CD4-positive, CD25-positive, alpha-beta regulatory T cell (primary cell): Measurements from ENCODE around the gene HOXA6. TPM values are rescaled to one million over a fixed set of nuclear protein-coding genes. Genes with fewer than 3 reads are reported as not detected.

ENCODE experiments used
- ATAC-seq, 2 donors: fragments of 150-1000 bp; cut with Tn5 transposase; one replicate each; pipeline ENCODE4 v1.10.0; 2021; ENCODE audit warnings: low read depth in 2 of 2, moderate number of reproducible peaks in 2 of 2, moderate library complexity in 1 of 2
- DNase-seq, 3 donors: peaks; one replicate each; pipeline versions ENCODE4 v3.0.0 to v3.0.0-alpha.2; 2012 to 2022; ENCODE audit warnings: mixed read lengths in 1 of 3
- H3K27ac ChIP-seq: one replicate; pipeline ENCODE4 v1.7.0; 2013; ENCODE audit warnings: mild to moderate bottlenecking, low read length; ENCODE audit not compliant: insufficient read depth, poor library complexity, severe bottlenecking
- H3K27me3 ChIP-seq: one replicate; pipeline ENCODE4 v1.7.0; 2013; ENCODE audit warnings: low read length; ENCODE audit not compliant: control insufficient read depth, insufficient read depth
- H3K36me3 ChIP-seq: one replicate; pipeline ENCODE4 v1.7.0; 2013; ENCODE audit warnings: mild to moderate bottlenecking, low read length, moderate library complexity; ENCODE audit not compliant: control insufficient read depth, insufficient read depth
- H3K4me1 ChIP-seq: 2 replicates; pipeline ENCODE4 v1.7.0; 2013; ENCODE audit warnings: mild to moderate bottlenecking, low read length; ENCODE audit not compliant: insufficient read depth, control insufficient read depth, poor library complexity, severe bottlenecking
- H3K4me3 ChIP-seq: one replicate; pipeline ENCODE4 v1.7.0; 2013; ENCODE audit warnings: low read depth, mild to moderate bottlenecking, low read length, moderate library complexity
- H3K9me3 ChIP-seq, 2 experiments: 1 replicate in 1 of 2; 2 replicates in 1 of 2; pipeline ENCODE4 v1.7.0; 2013; ENCODE audit warnings: low read length in 2 of 2, mild to moderate bottlenecking in 1 of 2, moderate library complexity in 1 of 2; ENCODE audit not compliant: control insufficient read depth in 2 of 2
- H3K27ac Mint-ChIP-seq, 3 donors: one replicate each; pipeline ENCODE4 v1.8.0; 2020 to 2022; ENCODE audit warnings: mild to moderate bottlenecking in 3 of 3, mixed read lengths in 3 of 3, moderate library complexity in 2 of 3
- H3K27me3 Mint-ChIP-seq: one replicate; pipeline ENCODE4 v1.8.0; 2022; ENCODE audit warnings: mild to moderate bottlenecking, mixed read lengths
- H3K36me3 Mint-ChIP-seq: one replicate; pipeline ENCODE4 v1.8.0; 2020; ENCODE audit warnings: mixed read lengths
- H3K4me1 Mint-ChIP-seq, 4 donors: one replicate each; pipeline ENCODE4 v1.8.0; 2020 to 2022; ENCODE audit warnings: mixed read lengths in 4 of 4, mild to moderate bottlenecking in 1 of 4
- H3K4me3 Mint-ChIP-seq, 4 donors: one replicate each; pipeline ENCODE4 v1.8.0; 2020 to 2022; ENCODE audit warnings: mild to moderate bottlenecking in 4 of 4, mixed read lengths in 4 of 4, moderate library complexity in 3 of 4
- H3K9me3 Mint-ChIP-seq, 7 donors: one replicate each; pipeline ENCODE4 v1.8.0; 2020 to 2022; ENCODE audit warnings: mixed read lengths in 7 of 7, mild to moderate bottlenecking in 3 of 7, moderate library complexity in 2 of 7
- polyA plus RNA-seq, 4 donors: library from polyadenylated mRNA; unstranded; fragments of 300-500 nt; fragmentation: Illumina TruSeq; gene quantifications; one replicate each; pipeline ENCODE4 v1.2.3, GENCODE V29; 2021
- total RNA-seq: library from RNA; stranded (reverse); gene quantifications from one replicate; pipeline ENCODE4 v1.2.3, GENCODE V29; 2022

Gene HOXA6
- total and polyA plus RNA-seq, 5 donors from 2014 or later = not detected

DNA sequence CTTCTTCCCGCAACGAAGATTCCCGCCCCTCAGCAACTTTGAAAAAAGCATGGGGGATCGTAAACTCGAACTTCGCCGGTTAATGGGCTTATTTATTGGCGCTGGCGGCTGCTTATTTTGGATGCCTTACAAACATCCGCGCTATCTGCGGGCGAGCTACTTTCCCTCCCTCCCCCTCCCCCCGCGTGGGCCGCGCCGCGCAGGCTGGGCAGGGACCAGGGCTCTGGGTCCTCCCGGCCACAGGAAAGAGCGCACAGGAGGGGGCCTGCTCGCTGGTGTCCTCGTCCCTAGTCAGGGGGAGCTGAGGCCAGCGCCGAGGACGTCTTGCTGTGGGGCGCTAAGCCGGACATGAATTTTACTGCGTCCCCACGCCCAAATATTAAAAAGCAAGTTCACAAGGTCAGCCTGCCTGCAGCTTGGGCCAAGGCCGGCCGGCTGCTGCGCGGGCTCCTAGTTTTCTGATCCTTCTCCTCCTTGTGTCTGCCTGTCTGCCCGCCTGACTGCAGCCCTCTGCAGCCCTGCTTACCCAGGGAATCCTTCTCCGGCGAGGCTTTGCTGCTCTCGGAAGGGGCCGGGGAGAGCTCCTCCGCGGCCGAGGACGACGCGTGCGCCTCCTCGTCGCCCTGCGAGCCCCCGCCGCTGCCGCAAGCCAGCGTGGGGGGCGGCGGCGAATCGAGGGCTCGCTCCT lies 25.4 kb upstream of the HOXA6 start:
- Histone ChIP-seq H3K27ac (no peak overlapping the region), H3K4me1 (peaks cover 44% of the 10 kb centered on the region), H3K27me3 (peaks cover 44% of the 10 kb centered on the region), H3K4me3 (no peak overlapping the region), H3K9me3 (no peaks in the 10 kb centered on the region), H3K36me3 (no peaks in the 10 kb centered on the region)
- ATAC-seq (no peak), DNase-seq (peak in 1 of 3 donors; percentile 17)
- no peaks in the 10 kb centered on the region for H3K36me3 Mint-ChIP-seq
- peaks cover 0 to 11% (median 0%) of the 10 kb centered on the region in 7 donors for H3K9me3 Mint-ChIP-seq
- peak overlapping the region in 1 of 3 donors; percentile 56 for H3K27ac Mint-ChIP-seq
- peak overlapping the region in 2 of 4 donors; percentile 73 to 78 for H3K4me3 Mint-ChIP-seq
- H3K27me3 Mint-ChIP-seq = peaks cover 74% of the 10 kb centered on the region
- peaks cover 10 to 39% (median 13%) of the 10 kb centered on the region in 4 donors for H3K4me1 Mint-ChIP-seq

DNA sequence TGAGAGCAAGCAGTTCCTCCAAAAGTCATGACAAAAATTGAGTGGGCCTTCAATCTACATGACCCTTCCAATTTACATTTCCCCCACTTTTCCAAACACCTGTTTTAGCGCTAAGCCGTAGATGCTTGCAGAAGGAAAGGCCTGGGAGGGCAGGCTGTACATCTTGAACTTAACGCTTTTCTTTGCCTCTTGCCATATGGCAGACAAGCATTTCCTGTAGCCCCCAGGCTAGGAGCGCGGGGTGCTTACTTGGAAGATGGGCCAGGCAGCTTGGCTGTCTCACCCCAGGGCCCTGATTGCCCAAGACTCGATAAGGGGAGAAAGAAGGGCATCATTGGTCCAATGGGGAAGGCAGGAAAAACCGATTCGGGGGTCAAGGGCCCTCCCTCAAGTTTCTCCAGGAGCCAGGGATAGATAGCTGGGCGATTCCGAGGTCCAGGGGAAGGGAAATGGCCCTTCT lies 24.8 kb upstream of the HOXA6 start:
- Mint-ChIP-seq H3K4me1 (peaks cover 10 to 42% (median 13%) of the 10 kb centered on the region in 4 donors), H3K27me3 (peaks cover 74% of the 10 kb centered on the region), H3K27ac (peak overlapping the region in 1 of 3 donors; percentile 79), H3K9me3 (peaks cover 0 to 11% (median 0%) of the 10 kb centered on the region in 7 donors), H3K4me3 (peak overlapping the region; percentile 67 to 78 (median 74)), H3K36me3 (no peaks in the 10 kb centered on the region)
- peaks cover 49% of the 10 kb centered on the region for H3K27me3 ChIP-seq
- no peak overlapping the region for H3K27ac ChIP-seq
- H3K9me3 ChIP-seq = no peaks in the 10 kb centered on the region
- H3K36me3 ChIP-seq = no peaks in the 10 kb centered on the region
- DNase-seq (no peak), ATAC-seq (no peak)
- H3K4me3 ChIP-seq = no peak overlapping the region
- H3K4me1 ChIP-seq = peaks cover 44% of the 10 kb centered on the region

DNA sequence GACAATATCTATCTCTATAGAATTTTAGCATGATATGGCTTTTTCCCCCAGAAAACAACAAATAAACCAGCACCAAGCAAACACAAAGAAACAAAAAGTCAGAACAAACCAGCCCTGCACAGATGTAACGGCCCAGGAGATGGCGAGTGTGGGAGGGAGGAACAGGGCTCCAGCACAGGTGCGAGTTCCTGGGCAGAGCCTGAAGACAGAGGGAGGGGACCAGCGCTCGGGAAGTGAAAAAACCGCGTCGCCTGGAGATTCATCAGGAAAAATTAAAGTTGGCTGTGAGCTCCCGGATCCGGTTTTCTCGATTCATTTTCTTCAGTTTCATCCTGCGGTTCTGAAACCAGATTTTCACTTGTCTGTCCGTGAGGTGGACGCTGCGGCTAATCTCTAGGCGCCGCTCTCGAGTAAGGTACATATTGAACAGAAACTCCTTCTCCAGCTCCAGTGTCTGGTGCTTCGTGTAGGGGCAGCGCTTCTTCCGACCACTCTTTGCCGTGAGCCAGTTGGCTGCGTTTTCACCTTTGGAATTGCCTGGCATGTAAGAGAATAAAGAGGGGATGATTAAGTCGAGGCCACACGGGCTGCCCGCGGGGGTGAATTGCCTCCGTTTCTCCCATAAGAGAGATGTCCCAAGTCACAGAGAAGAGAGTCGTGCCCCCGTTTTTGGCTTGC lies 24.2 kb upstream of the HOXA6 start:
- no peak for ATAC-seq
- Mint-ChIP-seq H3K4me3 (peak overlapping the region; percentile 67 to 82 (median 76)), H3K36me3 (no peaks in the 10 kb centered on the region), H3K27me3 (peaks cover 76% of the 10 kb centered on the region), H3K4me1 (peaks cover 10 to 46% (median 13%) of the 10 kb centered on the region in 4 donors), H3K9me3 (peaks cover 0 to 11% (median 0%) of the 10 kb centered on the region in 7 donors), H3K27ac (peak overlapping the region in 1 of 3 donors; percentile 79)
- H3K36me3 ChIP-seq = no peaks in the 10 kb centered on the region
- H3K27ac ChIP-seq = no peak overlapping the region
- H3K4me1 ChIP-seq = peaks cover 48% of the 10 kb centered on the region
- H3K4me3 ChIP-seq = no peak overlapping the region
- no peak for DNase-seq
- peaks cover 50% of the 10 kb centered on the region for H3K27me3 ChIP-seq
- H3K9me3 ChIP-seq = no peaks in the 10 kb centered on the region

DNA sequence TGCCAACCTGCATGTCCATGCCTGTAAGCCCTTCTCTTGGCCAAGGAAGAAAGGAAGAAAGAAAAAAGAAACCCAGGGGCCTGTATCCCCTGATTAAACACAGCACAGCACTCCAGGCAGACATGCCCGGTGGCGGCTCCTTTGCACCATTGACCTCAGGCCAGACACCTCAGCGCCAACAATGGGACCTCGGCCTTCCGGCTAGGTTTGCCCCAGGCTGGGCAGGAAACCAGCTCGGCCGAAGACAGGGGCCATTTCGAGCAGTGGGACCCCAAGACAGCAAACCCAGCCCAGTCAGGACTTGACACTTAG lies 23.7 kb upstream of the HOXA6 start:
- H3K9me3 ChIP-seq = no peaks in the 10 kb centered on the region
- H3K4me3 ChIP-seq = no peak overlapping the region
- Mint-ChIP-seq H3K4me3 (peak overlapping the region; percentile 43 to 74 (median 59)), H3K9me3 (peaks cover 0 to 11% (median 0%) of the 10 kb centered on the region in 7 donors), H3K36me3 (no peaks in the 10 kb centered on the region), H3K4me1 (peaks cover 10 to 49% (median 13%) of the 10 kb centered on the region in 4 donors), H3K27ac (no peak overlapping the region), H3K27me3 (peaks cover 81% of the 10 kb centered on the region)
- H3K4me1 ChIP-seq = peaks cover 52% of the 10 kb centered on the region
- H3K27me3 ChIP-seq = peaks cover 50% of the 10 kb centered on the region
- no peaks in the 10 kb centered on the region for H3K36me3 ChIP-seq
- ATAC-seq = no peak
- H3K27ac ChIP-seq = no peak overlapping the region
- no peak for DNase-seq

DNA sequence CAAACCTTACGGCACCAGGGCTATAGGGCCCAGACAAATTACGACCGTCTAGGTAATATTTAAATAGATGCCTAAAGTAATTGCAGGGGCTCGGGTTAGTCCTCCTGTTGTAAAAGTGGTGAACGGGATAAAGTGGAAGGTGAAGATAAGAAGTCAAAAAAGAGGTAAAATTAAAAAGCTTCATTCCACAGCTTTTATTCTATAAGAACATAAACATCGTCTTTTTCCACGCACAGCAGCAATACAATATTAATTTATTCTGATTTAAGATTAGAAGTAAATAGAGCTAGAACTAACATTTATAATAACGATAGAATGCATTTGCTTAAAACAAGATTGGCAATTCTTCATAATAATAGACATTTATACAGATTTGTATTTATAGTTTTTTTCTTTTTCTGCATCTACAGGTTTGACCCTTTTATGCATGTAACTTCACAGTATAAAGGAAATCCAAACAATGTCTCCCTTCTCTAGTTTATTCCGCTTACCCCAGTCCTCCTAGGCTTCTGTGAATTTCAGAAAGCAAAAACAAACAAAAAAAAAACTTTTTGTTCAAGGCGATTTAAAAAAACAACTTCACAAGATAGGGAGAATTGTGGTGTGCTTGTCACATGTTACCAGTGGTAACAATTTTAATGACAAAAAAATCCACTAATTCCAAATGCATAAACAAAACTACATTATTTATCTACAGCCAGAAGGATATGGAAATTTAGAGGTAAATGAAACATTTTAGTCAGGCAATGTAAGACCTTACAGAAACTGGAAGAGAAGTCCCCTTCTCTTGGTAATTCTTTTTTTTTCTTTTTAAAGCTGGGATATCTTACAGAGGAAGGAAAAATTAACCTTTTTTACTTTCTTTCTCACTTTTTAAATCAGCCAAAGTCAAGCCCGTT lies 23.1 kb upstream of the HOXA6 start:
- Mint-ChIP-seq H3K27me3 (peaks cover 81% of the 10 kb centered on the region), H3K36me3 (no peaks in the 10 kb centered on the region), H3K9me3 (peaks cover 0 to 14% (median 0%) of the 10 kb centered on the region in 7 donors), H3K4me3 (peak overlapping the region in 3 of 4 donors; percentile 67 to 79 (median 74)), H3K27ac (peak overlapping the region in 1 of 3 donors; percentile 87), H3K4me1 (peaks cover 10 to 52% (median 16%) of the 10 kb centered on the region in 4 donors)
- Histone ChIP-seq H3K27me3 (peaks cover 51% of the 10 kb centered on the region), H3K27ac (no peak overlapping the region), H3K9me3 (no peaks in the 10 kb centered on the region), H3K4me1 (peaks cover 58% of the 10 kb centered on the region), H3K36me3 (no peaks in the 10 kb centered on the region), H3K4me3 (no peak overlapping the region)
- no peak for DNase-seq
- no peak for ATAC-seq

DNA sequence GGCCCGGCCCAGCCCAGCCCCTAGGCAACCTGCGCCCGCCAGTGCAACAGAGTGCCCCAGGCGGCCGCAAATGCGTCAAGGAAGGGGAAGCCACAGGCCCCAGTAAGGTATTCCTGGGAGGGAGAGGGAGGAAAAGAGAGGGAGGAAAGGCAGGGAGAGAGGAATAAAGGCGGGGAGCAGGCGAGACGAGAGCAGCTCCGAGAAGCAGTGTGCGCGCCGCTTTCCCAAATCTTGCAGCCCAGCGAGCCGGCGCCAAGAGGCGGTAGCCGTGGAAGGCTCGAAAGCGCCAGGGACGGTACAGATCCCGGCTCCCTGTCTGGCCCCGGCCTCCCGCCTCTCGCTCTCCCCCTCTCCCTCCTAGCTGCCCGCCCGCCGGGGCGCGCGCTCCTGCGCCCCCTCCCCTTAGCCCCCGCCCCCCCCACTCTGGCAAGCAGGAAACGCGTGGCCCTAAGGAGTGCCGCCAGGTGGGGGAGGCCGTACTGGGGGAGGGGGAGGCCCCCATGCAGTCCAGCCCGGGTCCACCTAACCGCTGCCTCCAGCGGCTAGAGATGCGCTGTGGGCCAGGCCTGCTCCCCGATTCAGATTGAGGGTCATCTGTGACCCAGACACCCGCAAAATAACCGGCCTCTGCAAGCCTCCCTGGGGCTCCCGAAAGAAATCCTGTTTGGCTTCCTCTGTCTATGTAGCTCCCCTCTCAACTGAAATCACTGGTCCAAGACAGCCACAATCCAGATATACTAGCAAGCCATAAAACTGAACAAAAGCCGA lies 22.3 kb upstream of the HOXA6 start:
- Histone ChIP-seq H3K9me3 (no peaks in the 10 kb centered on the region), H3K36me3 (no peaks in the 10 kb centered on the region), H3K4me1 (peaks cover 67% of the 10 kb centered on the region), H3K27ac (no peak overlapping the region), H3K4me3 (no peak overlapping the region), H3K27me3 (peaks cover 46% of the 10 kb centered on the region)
- peaks cover 10 to 55% (median 18%) of the 10 kb centered on the region in 4 donors for H3K4me1 Mint-ChIP-seq
- no peak for DNase-seq
- peak overlapping the region in 1 of 3 donors; percentile 87 for H3K27ac Mint-ChIP-seq
- peak overlapping the region in 3 of 4 donors; percentile 26 to 79 (median 33) for H3K4me3 Mint-ChIP-seq
- H3K9me3 Mint-ChIP-seq = peaks cover 0 to 15% (median 0%) of the 10 kb centered on the region in 7 donors
- ATAC-seq = no peak
- H3K36me3 Mint-ChIP-seq = no peaks in the 10 kb centered on the region
- peaks cover 81% of the 10 kb centered on the region for H3K27me3 Mint-ChIP-seq
